LNCAP (cell line): Measurements from ENCODE around the gene IDH3B.
A peak's percentile ranks its signal among the peaks of the same experiment; 100 is the strongest.

Experiments used
- CTCF ChIP-seq: fragments of 450-650 bp; IDR thresholded peaks from 2 replicates; pipeline ENCODE4 v1.5.1; 2017; ENCODE audit warnings: mild to moderate bottlenecking

The IDH3B gene

GRCh38 chr20:2663887-2664719 is at the start of gene IDH3B:
Gene IDH3B (minus strand): TSS chr20:2664216. CDS start chr20:2664188, 28 bp downstream.
- TF ChIP-seq CTCF = no peak

- TF ChIP-seq CTCF = peak; percentile 45
Observed at GRCh38 chr20:2713285-2713684, 49.3 kb upstream of the IDH3B start.

DNA sequence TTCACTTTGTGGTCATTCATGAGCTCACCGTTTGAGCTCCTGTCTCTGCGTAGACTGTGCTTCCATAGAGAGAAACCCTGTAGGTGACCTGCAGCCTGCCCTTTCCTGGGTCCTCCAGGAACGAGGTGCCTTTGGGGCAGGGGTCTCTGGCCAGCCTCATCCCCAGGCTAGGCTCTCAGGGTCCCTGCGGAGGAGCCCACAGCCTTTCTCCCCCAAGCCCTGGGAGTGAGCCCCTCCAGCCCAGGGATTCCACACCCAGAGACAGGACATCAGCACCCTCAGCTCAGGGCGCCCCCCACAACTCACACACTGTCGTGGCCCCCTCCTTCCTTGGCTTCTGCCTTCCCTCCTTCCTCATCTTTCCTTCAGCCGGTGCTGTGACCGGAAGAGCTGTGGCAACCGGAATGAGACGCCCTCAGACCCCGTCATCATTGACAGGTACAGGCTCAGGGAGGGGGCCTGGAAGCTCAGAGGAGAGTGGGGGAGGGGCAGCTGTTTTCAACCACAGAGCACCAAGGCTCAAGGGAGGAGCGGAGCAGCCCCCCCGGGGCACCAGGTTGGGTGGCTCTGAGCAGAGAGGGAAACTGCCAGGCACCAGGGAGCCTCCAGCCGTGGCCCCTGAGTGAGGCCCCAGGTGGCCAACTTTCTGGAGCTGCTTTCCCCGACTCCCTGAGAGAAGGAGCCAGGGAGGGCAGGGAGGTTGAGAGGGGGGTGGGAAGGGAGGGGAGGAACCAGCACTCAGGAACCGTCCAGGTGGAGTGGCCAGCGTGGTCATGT is 45.4 kb upstream of the IDH3B start:
- TF ChIP-seq CTCF = no peak

GRCh38 chr20:2708665-2709064 is 44.6 kb upstream of the IDH3B start:
- TF ChIP-seq CTCF = no peak

GRCh38 chr20:2708073-2708415 is 44.0 kb upstream of the IDH3B start:
- TF ChIP-seq CTCF = no peak

- TF ChIP-seq CTCF = no peak
Observed at GRCh38 chr20:2707353-2708072, 43.5 kb upstream of the IDH3B start.

DNA sequence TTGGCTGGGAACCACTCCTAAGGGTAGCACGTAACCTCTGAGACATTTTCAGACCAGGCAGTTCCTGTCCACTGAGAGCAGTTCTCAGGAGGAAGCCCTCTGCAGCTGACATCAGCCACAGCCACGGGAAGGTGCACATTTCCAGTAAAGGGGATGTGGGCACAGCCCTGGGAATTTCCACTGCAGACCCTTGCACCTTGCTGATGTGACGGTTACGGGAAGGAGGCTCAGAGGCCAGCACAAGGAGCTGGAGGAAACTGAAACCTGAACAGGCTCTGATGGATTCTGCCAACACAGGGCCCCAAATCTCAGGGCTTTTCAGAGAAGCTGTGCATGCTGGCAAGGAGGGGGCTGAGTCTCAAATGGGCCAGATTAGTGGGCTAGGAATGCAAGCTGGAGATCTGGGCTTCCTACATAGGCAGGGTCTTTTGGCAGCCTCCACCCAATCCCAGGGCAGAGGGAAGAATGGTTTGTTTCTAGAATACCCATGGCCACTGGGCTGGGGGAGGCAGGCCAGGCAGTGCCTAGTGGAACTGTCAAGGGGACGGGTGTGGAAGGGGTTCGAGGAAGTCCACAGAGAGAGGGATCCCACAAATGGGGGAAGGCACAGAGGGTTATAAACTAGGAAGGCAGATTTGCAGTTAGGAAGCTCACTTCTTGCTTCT is 42.8 kb upstream of the IDH3B start:
- TF ChIP-seq CTCF = no peak
